GM20000 (cell line): ENCODE measurements around the gene TOP1.

ENCODE experiments used
- DNase-seq: peaks from one replicate; pipeline ENCODE4 v3.0.0; 2012; ENCODE audit warnings: low spot score
- TF ChIP-seq, protein P1 (sequence below): IDR thresholded peaks from 2 replicates; pipeline ENCODE4 v1.5.1; 2012; ENCODE audit warnings: mild to moderate bottlenecking, control low read depth; ENCODE audit errors: extremely low read depth, missing control alignments

The TOP1 gene

GRCh38 chr20:41162396-41162795 is 133.8 kb downstream of the TOP1 start:
- TF ChIP-seq, protein P1, sequence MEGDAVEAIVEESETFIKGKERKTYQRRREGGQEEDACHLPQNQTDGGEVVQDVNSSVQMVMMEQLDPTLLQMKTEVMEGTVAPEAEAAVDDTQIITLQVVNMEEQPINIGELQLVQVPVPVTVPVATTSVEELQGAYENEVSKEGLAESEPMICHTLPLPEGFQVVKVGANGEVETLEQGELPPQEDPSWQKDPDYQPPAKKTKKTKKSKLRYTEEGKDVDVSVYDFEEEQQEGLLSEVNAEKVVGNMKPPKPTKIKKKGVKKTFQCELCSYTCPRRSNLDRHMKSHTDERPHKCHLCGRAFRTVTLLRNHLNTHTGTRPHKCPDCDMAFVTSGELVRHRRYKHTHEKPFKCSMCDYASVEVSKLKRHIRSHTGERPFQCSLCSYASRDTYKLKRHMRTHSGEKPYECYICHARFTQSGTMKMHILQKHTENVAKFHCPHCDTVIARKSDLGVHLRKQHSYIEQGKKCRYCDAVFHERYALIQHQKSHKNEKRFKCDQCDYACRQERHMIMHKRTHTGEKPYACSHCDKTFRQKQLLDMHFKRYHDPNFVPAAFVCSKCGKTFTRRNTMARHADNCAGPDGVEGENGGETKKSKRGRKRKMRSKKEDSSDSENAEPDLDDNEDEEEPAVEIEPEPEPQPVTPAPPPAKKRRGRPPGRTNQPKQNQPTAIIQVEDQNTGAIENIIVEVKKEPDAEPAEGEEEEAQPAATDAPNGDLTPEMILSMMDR, result no peak
- no peak for DNase-seq

DNA sequence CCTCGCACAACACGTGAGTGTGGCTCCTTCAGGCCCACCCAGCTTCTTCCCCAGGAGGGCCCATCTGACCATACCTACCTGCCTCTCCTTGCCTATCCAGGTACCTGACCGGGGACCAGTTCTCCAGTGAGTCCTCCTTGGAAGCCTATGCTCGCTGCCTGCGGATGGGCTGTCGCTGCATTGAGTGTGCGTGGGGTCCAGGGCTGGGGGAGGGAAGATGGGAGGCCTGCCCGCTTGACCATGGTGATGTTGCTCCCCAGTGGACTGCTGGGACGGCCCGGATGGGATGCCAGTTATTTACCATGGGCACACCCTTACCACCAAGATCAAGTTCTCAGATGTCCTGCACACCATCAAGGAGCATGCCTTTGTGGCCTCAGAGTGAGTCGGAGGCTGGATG is 135.2 kb downstream of the TOP1 start:
- no peak for DNase-seq
- TF ChIP-seq, protein P1, result no peak

GRCh38 chr20:41165001-41165882 is 136.6 kb downstream of the TOP1 start:
- DNase-seq, result no peak
- TF ChIP-seq, protein P1, result no peak

- TF ChIP-seq, protein P1, result no peak
- no peak for DNase-seq
Measured at GRCh38 chr20:41166201-41167117, 137.8 kb downstream of the TOP1 start.

DNA sequence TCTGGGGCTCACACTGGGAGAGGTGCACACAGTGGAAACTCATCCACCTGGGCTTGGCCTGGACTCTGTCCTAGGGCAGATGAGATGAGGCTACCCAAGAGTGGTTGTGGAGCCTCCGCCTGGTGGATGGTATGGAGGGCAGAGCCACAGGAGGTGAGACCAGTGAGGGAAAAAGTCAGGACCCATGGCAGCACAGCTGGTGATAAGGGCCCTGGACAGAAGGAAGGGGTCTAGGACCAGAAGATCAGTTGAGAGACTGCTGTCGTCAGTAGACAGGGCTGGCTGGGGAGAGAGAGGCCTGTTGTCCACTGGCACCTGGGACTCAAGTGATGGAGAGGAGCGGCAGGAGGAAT is 138.5 kb downstream of the TOP1 start:
- no peak for DNase-seq
- TF ChIP-seq, protein P1, result no peak

GRCh38 chr20:41167481-41168253 is 139.0 kb downstream of the TOP1 start:
- no peak for DNase-seq
- TF ChIP-seq, protein P1, result no peak
